WERI-Rb-1 (cell line): ENCODE measurements around the gene GATC.

ENCODE experiments used
- DNase-seq: peaks from one replicate; pipeline ENCODE4 v3.0.0-alpha.2; 2020
- H3K27ac ChIP-seq: fragments of 250-450 bp; sonication (Bioruptor Pico); 2 replicates; pipeline ENCODE4 v1.5.1; 2020; ENCODE audit warnings: mild to moderate bottlenecking, moderate library complexity
- H3K27me3 ChIP-seq: fragments of 250-450 bp; sonication (Bioruptor Pico); 2 replicates; pipeline ENCODE4 v1.5.1; 2021; ENCODE audit warnings: mild to moderate bottlenecking, low read depth, moderate library complexity; ENCODE audit not compliant: insufficient read depth, severe bottlenecking
- H3K36me3 ChIP-seq: fragments of 250-450 bp; sonication (Bioruptor Pico); 2 replicates; pipeline ENCODE4 v1.5.1; 2020; ENCODE audit warnings: mild to moderate bottlenecking, moderate library complexity
- H3K4me3 ChIP-seq: 2 replicates; pipeline ENCODE4 v1.5.1; 2011; ENCODE audit warnings: low read depth, mild to moderate bottlenecking, control low read depth, low read length
- H3K9me3 ChIP-seq: fragments of 250-450 bp; sonication (Bioruptor Pico); 2 replicates; pipeline ENCODE4 v1.5.1; 2021; ENCODE audit warnings: mild to moderate bottlenecking, moderate library complexity; ENCODE audit not compliant: severe bottlenecking
- TF ChIP-seq, protein P1 (sequence below): IDR thresholded peaks from 2 replicates; pipeline ENCODE4 v1.5.1; 2011; ENCODE audit warnings: low read depth, mild to moderate bottlenecking, control low read depth, inconsistent platforms, low read length

GATC gene, protein sequence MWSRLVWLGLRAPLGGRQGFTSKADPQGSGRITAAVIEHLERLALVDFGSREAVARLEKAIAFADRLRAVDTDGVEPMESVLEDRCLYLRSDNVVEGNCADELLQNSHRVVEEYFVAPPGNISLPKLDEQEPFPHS

DNA sequence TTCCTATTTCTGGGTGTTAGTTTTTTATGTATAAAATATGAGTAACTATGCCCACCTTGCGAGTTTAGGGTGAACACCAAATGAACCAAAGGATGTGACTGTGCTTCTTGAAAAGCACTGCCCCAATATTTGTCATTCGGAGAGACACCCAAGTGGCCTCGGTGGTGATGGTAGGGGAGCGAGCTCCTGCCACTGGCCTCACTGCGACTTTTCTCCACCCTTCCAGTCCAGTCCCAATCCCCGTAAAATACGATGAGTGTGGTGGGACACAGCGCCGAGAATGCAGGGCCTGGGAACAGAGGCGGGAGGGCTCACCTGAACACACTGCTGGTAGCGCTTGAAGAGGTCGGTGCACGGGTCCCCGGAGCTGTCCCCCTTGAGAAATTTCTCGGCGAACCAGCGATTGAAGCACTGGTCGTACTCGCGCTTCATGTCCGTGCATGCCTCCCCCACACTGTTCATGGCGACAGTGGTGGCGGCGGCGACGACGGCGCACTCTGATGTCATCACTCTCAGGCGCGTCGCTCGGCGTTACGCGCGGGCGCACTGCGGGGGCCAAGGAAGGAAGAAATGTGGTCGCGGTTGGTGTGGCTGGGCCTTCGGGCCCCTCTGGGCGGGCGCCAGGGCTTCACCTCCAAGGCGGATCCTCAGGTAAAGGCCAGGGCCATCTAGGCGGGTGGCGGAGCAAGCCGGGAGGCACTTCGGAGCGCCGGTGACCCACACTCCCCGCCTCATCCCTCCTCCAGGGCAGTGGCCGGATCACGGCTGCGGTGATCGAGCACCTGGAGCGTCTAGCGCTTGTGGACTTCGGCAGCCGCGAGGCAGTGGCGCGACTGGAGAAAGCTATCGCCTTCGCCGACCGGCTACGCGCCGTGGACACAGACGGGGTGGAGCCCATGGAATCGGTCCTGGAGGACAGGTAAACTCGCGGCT, at the start of gene GATC, which contains the start of gene TRIAP1:
Gene GATC (plus strand): TSS at position 534 of the 933 bp plus-strand sequence. CDS start 37 bp downstream, at position 571.
Gene TRIAP1 (minus strand): TSS at position 474 of the 933 bp plus-strand sequence. CDS start 12 bp downstream, at position 462.
- Histone ChIP-seq H3K4me3 (peak within 1 kb of the TSS; percentile 77), H3K27ac (peak within 1 kb of the TSS; percentile 92), H3K36me3 (peaks cover 71% of the 10 kb centered on the region), H3K27me3 (no peaks in the 10 kb centered on the region), H3K9me3 (no peaks in the 10 kb centered on the region)
- TF ChIP-seq, protein P1, sequence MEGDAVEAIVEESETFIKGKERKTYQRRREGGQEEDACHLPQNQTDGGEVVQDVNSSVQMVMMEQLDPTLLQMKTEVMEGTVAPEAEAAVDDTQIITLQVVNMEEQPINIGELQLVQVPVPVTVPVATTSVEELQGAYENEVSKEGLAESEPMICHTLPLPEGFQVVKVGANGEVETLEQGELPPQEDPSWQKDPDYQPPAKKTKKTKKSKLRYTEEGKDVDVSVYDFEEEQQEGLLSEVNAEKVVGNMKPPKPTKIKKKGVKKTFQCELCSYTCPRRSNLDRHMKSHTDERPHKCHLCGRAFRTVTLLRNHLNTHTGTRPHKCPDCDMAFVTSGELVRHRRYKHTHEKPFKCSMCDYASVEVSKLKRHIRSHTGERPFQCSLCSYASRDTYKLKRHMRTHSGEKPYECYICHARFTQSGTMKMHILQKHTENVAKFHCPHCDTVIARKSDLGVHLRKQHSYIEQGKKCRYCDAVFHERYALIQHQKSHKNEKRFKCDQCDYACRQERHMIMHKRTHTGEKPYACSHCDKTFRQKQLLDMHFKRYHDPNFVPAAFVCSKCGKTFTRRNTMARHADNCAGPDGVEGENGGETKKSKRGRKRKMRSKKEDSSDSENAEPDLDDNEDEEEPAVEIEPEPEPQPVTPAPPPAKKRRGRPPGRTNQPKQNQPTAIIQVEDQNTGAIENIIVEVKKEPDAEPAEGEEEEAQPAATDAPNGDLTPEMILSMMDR, result no peak
- peak; percentile 86 for DNase-seq

DNA sequence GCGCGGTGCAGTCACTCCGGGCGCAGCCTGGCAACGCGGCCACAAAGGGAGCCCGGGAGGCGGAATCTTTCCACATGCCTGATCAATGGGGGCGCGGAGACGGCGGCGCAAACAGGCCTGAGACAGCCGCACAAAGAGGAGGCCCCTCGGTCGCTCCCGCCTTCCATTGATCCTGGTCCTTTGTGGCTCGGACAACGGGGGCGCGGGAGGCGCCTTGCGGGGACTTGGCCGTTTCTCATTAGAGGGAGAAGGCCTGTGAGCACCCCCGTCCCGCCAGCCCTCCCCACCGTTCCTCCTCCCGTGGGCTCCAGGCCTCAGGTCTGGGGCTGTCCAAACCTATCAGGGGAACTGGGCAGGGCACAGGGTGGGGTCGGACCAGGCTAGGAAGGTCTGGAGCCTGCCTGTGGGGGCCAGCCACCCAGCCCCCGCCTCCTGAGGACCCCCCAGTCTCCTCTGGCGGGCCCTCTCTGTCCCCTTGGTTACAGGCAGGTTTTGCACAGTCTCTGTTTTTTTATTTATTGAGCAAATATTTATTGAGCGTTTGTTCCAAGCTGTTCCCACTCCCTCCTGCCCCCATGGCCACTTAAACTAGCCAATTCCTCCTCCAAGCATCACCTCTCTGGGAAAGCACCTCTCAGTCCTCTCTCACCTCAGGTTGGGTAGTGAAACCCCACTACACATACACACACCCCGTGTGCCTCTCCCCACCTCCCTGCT, 48.3 kb upstream of the GATC start:
- Histone ChIP-seq H3K4me3 (no peak overlapping the region), H3K36me3 (no peaks in the 10 kb centered on the region), H3K9me3 (no peaks in the 10 kb centered on the region), H3K27ac (no peak overlapping the region), H3K27me3 (no peaks in the 10 kb centered on the region)
- no peak for DNase-seq
- TF ChIP-seq, protein P1, result no peak

DNA sequence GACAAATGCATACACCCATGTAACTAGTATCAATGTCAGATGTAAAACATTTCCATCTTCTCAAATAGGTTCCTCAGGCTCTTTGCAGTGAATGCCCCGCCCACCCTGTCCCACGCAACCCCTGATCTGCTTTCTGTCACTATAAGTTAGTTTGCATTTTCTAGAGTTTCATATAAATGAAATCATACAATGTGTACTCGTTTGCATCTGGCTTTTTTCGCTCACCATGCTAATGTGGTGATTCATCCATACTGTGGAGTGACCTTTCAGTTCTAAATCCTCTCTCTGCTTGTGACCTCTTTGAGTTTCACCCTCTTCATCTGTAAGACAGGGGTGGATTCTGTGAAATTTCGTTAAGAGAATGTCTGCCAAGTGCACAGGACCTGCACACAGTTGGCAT, 46.7 kb upstream of the GATC start:
- no peaks in the 10 kb centered on the region for H3K9me3 ChIP-seq
- H3K27me3 ChIP-seq, result no peaks in the 10 kb centered on the region
- DNase-seq, result no peak
- TF ChIP-seq, protein P1, result no peak
- no peak overlapping the region for H3K4me3 ChIP-seq
- no peaks in the 10 kb centered on the region for H3K36me3 ChIP-seq
- H3K27ac ChIP-seq, result no peak overlapping the region

DNA sequence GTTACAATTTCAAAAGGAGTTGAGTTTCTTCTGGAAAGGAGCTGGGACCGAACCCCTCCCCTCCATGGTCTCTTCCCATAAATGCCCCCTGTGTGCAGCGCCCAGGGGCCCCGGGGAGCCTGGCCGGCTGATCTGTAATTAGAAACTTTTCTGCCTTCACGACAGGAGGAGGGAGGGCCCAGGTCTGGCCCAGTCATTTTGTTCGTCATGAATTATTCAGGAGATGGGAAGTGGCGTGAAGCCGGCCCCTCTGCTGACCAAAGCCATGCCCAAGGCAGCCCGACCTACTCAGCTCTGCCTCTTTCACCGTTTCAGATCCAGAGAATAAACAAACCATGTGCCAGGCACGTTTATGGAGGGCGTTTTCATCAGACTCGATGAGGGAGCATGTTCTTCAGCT, 44.0 kb upstream of the GATC start:
- Histone ChIP-seq H3K27ac (0 out of 2 replicates have a peak overlapping the region, but pooled peaks have one; percentile 22), H3K9me3 (no peaks in the 10 kb centered on the region), H3K4me3 (no peak overlapping the region), H3K27me3 (no peaks in the 10 kb centered on the region), H3K36me3 (no peaks in the 10 kb centered on the region)
- TF ChIP-seq, protein P1, result no peak
- DNase-seq, result peak; percentile 28

DNA sequence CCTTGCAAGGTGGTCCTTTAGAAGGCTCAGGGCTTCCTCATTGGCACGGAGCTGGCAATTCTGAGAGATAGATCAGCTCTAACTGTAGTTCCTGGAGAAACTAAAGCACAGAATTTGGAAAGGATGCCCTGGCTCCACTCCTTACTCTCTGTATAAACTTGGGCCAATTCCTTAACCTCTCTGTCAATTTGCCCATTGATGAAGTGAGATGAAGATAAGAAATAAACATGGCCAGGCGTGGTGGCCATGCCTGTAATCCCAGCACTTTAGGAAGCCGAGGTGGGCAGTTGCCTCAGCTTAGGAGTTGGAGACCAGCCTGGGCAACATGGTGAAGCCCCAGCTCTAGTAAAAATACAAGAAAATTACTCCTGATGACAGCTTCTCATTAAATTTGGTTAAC, 42.4 kb upstream of the GATC start:
- Histone ChIP-seq H3K4me3 (no peak overlapping the region), H3K9me3 (no peaks in the 10 kb centered on the region), H3K27me3 (no peaks in the 10 kb centered on the region), H3K36me3 (no peaks in the 10 kb centered on the region), H3K27ac (no peak overlapping the region)
- no peak for DNase-seq
- TF ChIP-seq, protein P1, result no peak
